ENCODE data around the gene GLIPR1.

Gene GLIPR1

GRCh38 chr12:75487308-75487707 lies 6.8 kb downstream of the GLIPR1 start:
- no peak for TF ChIP-seq CTCF (IDR thresholded peaks at IDR 0.05; ENCODE audit: low read depth, low read length)
- no peak for DNase-seq (ENCODE audit: extremely low read depth, low read depth)

GRCh38 chr12:75488553-75488952 lies 8.0 kb downstream of the GLIPR1 start:
- DNase-seq (ENCODE audit: extremely low read depth, low read depth) = no peak
- TF ChIP-seq CTCF (IDR thresholded peaks at IDR 0.05; ENCODE audit: low read depth, low read length) = peak; percentile 49

- no peak for TF ChIP-seq CTCF (IDR thresholded peaks at IDR 0.05; ENCODE audit: low read depth, low read length)
- no peak for DNase-seq (ENCODE audit: extremely low read depth, low read depth)
These were observed 8.6 kb downstream of the GLIPR1 start for GRCh38 chr12:75489187-75489586.

- no peak for DNase-seq (ENCODE audit: extremely low read depth, low read depth)
- TF ChIP-seq CTCF (IDR thresholded peaks at IDR 0.05; ENCODE audit: low read depth, low read length) = no peak
These were observed 9.2 kb downstream of the GLIPR1 start for GRCh38 chr12:75489613-75490210.

- DNase-seq (ENCODE audit: extremely low read depth, low read depth) = no peak
- TF ChIP-seq CTCF (IDR thresholded peaks at IDR 0.05; ENCODE audit: low read depth, low read length) = no peak
These were observed 10.6 kb downstream of the GLIPR1 start for GRCh38 chr12:75491169-75491568.

- TF ChIP-seq CTCF (IDR thresholded peaks at IDR 0.05; ENCODE audit: low read depth, low read length) = no peak
- no peak for DNase-seq (ENCODE audit: extremely low read depth, low read depth)
These were observed 22.9 kb downstream of the GLIPR1 start for GRCh38 chr12:75503459-75503858.

- no peak for TF ChIP-seq CTCF (IDR thresholded peaks at IDR 0.05; ENCODE audit: low read depth, low read length)
- no peak for DNase-seq (ENCODE audit: extremely low read depth, low read depth)
These were observed 23.3 kb downstream of the GLIPR1 start for GRCh38 chr12:75503866-75504265.
